B cell (primary cell): Measurements from ENCODE around the gene TLX1. TPM values are rescaled to one million over a fixed set of nuclear protein-coding genes. Genes with fewer than 3 reads are reported as not detected.

Experiments used
- ATAC-seq: fragments of 200-7000 bp; cut with Tn5 transposase; one replicate; pipeline ENCODE4 v1.10.0; 2021; ENCODE audit warnings: low read depth, mild to moderate bottlenecking, moderate number of reproducible peaks, moderate library complexity
- CTCF ChIA-PET: fragments of 350-600 bp; sonication (Branson Sonifier 250); formaldehyde crosslinking; loops from one replicate; lab custom pipeline; 2021; ENCODE audit warnings: antibody characterized with exemption, inconsistent platforms; lab: Charles Lee
- POLR2A ChIA-PET: fragments of 350-600 bp; sonication (Branson Sonifier 250); formaldehyde crosslinking; loops from one replicate; lab custom pipeline; 2021; ENCODE audit warnings: antibody characterized with exemption; lab: Charles Lee
- DNase-seq: peaks from one replicate; pipeline ENCODE4 v3.0.0; 2013
- H2AFZ ChIP-seq: 2 replicates; pipeline ENCODE4 v1.6.1; 2012; ENCODE audit warnings: mild to moderate bottlenecking, low read depth, low read length; ENCODE audit not compliant: insufficient read depth, poor library complexity, severe bottlenecking
- H3K27ac ChIP-seq, 2 donors: 1 replicate in 1 of 2; 2 replicates in 1 of 2; pipeline ENCODE4 v1.5.1; 2012 to 2013; ENCODE audit warnings: low read length in 2 of 2, mild to moderate bottlenecking in 2 of 2, moderate library complexity in 1 of 2
- H3K27me3 ChIP-seq, 4 experiments: fragments of 200-600 bp in 1 of 4; sonication (generic) in 1 of 4; replicated peaks in 1 of 4; 1 replicate in 2 of 4; 2 replicates in 2 of 4; pipeline versions ENCODE4 v1.6.1 to v1.7.0; 2013 to 2016; ENCODE audit warnings: low read length in 3 of 4, mild to moderate bottlenecking in 2 of 4, mixed read lengths in 1 of 4, moderate library complexity in 1 of 4; ENCODE audit not compliant: insufficient read depth in 4 of 4, control insufficient read depth in 3 of 4; ENCODE audit errors: control extremely low read depth in 1 of 4
- H3K36me3 ChIP-seq, 2 experiments: replicated peaks in 1 of 2; 1 replicate in 1 of 2; 2 replicates in 1 of 2; pipeline versions ENCODE4 v1.6.1 to v1.7.1; 2013; ENCODE audit warnings: low read length in 1 of 2; ENCODE audit not compliant: insufficient read depth in 2 of 2, control insufficient read depth in 1 of 2; ENCODE audit errors: control extremely low read depth in 1 of 2, extremely low read depth in 1 of 2
- H3K4me1 ChIP-seq, 2 donors: fragments of 200-600 bp in 1 of 2; sonication (generic) in 1 of 2; 1 replicate in 1 of 2; 2 replicates in 1 of 2; pipeline versions ENCODE4 v1.5.1 to v1.6.1; 2013 to 2017; ENCODE audit warnings: low read length in 2 of 2; ENCODE audit not compliant: control insufficient read depth in 2 of 2, insufficient read depth in 2 of 2
- H3K4me2 ChIP-seq: replicated peaks from 2 replicates; pipeline ENCODE3; 2012; ENCODE audit warnings: mild to moderate bottlenecking, low read depth, low read length; ENCODE audit not compliant: poor library complexity, severe bottlenecking
- H3K4me3 ChIP-seq, 5 experiments: fragments of 200-600 bp in 1 of 5; sonication (generic) in 1 of 5; 1 replicate in 3 of 5; 2 replicates in 2 of 5; pipeline versions ENCODE4 v1.5.1 to v1.7.0; 2011 to 2016; ENCODE audit warnings: low read length in 4 of 5, mild to moderate bottlenecking in 4 of 5, low read depth in 2 of 5, control low read depth in 1 of 5, moderate library complexity in 1 of 5; ENCODE audit not compliant: insufficient read depth in 1 of 5; ENCODE audit errors: control extremely low read depth in 1 of 5, extremely low read depth in 1 of 5
- H3K79me2 ChIP-seq: fragments of 200-600 bp; sonication (generic); one replicate; pipeline ENCODE4 v1.6.0; 2016; ENCODE audit warnings: low read length; ENCODE audit not compliant: control insufficient read depth, insufficient read depth
- H3K9ac ChIP-seq: fragments of 200-600 bp; sonication (generic); 2 replicates; pipeline ENCODE4 v1.6.1; 2017; ENCODE audit warnings: mild to moderate bottlenecking, low read length, moderate library complexity
- H3K9me3 ChIP-seq, 3 donors: one replicate each; pipeline versions ENCODE4 v1.6.1 to v1.7.1; 2013; ENCODE audit warnings: low read length in 2 of 3; ENCODE audit not compliant: control insufficient read depth in 2 of 3, insufficient read depth in 1 of 3; ENCODE audit errors: control extremely low read depth in 1 of 3
- H4K20me1 ChIP-seq: 2 replicates; pipeline ENCODE4 v1.6.0; 2012; ENCODE audit warnings: mild to moderate bottlenecking, low read length; ENCODE audit not compliant: insufficient read depth, control insufficient read depth, poor library complexity, severe bottlenecking
- H3K27ac Mint-ChIP-seq: one replicate; pipeline ENCODE4 v1.8.0; 2021; ENCODE audit warnings: mixed read lengths
- H3K27me3 Mint-ChIP-seq: one replicate; pipeline ENCODE4 v1.8.0; 2021; ENCODE audit warnings: mixed read lengths
- H3K4me1 Mint-ChIP-seq: one replicate; pipeline ENCODE4 v1.8.0; 2021; ENCODE audit warnings: mixed read lengths
- H3K4me3 Mint-ChIP-seq: one replicate; pipeline ENCODE4 v1.8.0; 2021; ENCODE audit warnings: mixed read lengths
- H3K9me3 Mint-ChIP-seq: one replicate; pipeline ENCODE4 v1.8.0; 2022; ENCODE audit warnings: mixed read lengths; ENCODE audit not compliant: insufficient read depth
- WGBS: methylation state at CpG from one replicate; pipeline ENCODE4 v1.1.5; 2013; ENCODE audit warnings: missing lambda C conversion rate; ENCODE audit not compliant: insufficient coverage; 5-methylcytosine and 5-hydroxymethylcytosine counted together
- intact Hi-C: fragments of 100-400 bp; cut with micrococcal nuclease; formaldehyde crosslinking; loops from one replicate; pipeline ENCODE4 v1.10.0; 2022
- polyA plus RNA-seq: library from polyadenylated mRNA; depleted of rRNA; stranded (reverse); fragments of >200 nt; gene quantifications from 2 replicates; pipeline ENCODE4 v1.2.3, GENCODE V29; 2012
- total RNA-seq, 2 donors: library from RNA; stranded (reverse); fragments of 120-200 nt in 1 of 2; gene quantifications; 1 replicate in 1 of 2; 2 replicates in 1 of 2; pipeline versions ENCODE4 v1.2.3 to v1.2.4, GENCODE V29; 2013 to 2022
- TF ChIP-seq, protein P1 (sequence below): fragments of 200-600 bp; IDR thresholded peaks from one replicate; pipeline ENCODE4 v1.8.0; 2022; ENCODE audit warnings: antibody characterized with exemption, mild to moderate bottlenecking

The TLX1 gene
- total and polyA plus RNA-seq, 2 donors (not counting 1 experiment from before 2014, with no cell fraction given) = not detected

DNA sequence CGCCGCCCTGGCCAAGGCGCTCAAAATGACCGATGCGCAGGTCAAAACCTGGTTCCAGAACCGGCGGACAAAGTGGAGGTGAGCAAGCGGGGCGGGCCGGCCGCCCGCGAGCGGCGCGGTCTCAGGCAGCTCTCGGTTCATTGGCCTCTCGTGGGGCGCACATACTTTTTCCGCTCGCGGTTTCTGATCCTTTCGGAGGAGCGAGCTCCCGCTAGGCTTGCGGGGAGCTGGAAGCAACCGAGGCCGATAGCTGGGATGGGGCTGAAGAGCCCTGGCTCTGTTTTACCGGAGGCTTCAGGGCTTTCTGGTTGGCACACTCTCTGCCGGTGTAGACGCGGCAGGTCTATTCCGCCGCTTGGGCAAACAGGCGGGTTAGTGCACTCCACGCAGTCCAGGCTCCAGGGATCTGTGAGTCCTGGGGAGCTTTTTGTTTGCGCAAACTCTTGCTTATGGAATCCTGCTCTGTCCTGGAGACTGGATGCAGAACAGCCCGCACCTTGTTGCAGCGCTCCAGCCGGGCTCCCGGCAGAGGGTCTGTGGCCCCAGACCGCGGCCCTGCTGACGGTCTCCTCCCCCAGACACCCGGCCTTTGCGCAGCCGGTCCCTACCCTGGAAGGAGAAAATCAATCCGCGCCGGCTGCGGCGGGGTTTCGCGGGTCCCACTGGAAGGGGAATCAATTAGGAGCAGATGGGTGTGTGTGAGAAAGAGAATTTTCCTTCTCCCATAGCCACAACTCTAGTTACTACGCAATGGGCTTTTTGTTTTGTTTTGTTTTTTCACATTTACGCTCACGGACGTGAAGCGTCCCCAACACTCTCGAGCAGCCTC lies 3.4 kb downstream of the TLX1 start:
- H3K27me3 Mint-ChIP-seq = peaks cover 69% of the 10 kb centered on the region
- peak overlapping the region; percentile 71 for H3K4me3 Mint-ChIP-seq
- CTCF ChIA-PET = interaction anchor here (1.6 to 3.3 kb wide), 3 partner anchors 7 to 79 kb away, joined by 5 to 18 read pairs (median 5); no protein-coding TSS in a partner anchor
- no peaks in the 10 kb centered on the region for H3K9me3 Mint-ChIP-seq
- peaks cover 54 to 76% of the 10 kb centered on the region in 2 donors for H3K4me1 ChIP-seq
- DNase-seq (peak; percentile 63), ATAC-seq (peak; percentile 37)
- peaks cover 0 to 50% (median 3%) of the 10 kb centered on the region in 3 donors for H3K9me3 ChIP-seq
- peak overlapping the region in 3 of 5 experiments; percentile 25 to 29 (median 26) for H3K4me3 ChIP-seq
- 6% methylated on average over 50 of the region's 60 CpGs for WGBS
- no peaks in the 10 kb centered on the region for H3K79me2 ChIP-seq
- H3K27ac Mint-ChIP-seq = no peak overlapping the region
- peaks cover 48% of the 10 kb centered on the region for H3K4me1 Mint-ChIP-seq
- POLR2A ChIA-PET = no interaction called here
- peak overlapping the region; percentile 40 for H2AFZ ChIP-seq
- H3K4me2 ChIP-seq = peak overlapping the region; percentile 76
- peaks cover 0 to 98% (median 82%) of the 10 kb centered on the region in 4 experiments for H3K27me3 ChIP-seq
- no peaks in the 10 kb centered on the region for H4K20me1 ChIP-seq
- peak overlapping the region; percentile 50 for H3K9ac ChIP-seq
- intact Hi-C loops = loop anchor here (5.0 to 10.0 kb wide), 2 partner anchors 88 to 390 kb away; partner anchors contain the start of gene PAX2
- H3K36me3 ChIP-seq = no peaks in the 10 kb centered on the region
- no peak overlapping the region for H3K27ac ChIP-seq
- TF ChIP-seq, protein P1, sequence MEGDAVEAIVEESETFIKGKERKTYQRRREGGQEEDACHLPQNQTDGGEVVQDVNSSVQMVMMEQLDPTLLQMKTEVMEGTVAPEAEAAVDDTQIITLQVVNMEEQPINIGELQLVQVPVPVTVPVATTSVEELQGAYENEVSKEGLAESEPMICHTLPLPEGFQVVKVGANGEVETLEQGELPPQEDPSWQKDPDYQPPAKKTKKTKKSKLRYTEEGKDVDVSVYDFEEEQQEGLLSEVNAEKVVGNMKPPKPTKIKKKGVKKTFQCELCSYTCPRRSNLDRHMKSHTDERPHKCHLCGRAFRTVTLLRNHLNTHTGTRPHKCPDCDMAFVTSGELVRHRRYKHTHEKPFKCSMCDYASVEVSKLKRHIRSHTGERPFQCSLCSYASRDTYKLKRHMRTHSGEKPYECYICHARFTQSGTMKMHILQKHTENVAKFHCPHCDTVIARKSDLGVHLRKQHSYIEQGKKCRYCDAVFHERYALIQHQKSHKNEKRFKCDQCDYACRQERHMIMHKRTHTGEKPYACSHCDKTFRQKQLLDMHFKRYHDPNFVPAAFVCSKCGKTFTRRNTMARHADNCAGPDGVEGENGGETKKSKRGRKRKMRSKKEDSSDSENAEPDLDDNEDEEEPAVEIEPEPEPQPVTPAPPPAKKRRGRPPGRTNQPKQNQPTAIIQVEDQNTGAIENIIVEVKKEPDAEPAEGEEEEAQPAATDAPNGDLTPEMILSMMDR = no peak
